ENCODE results near the gene ARL4C.

The ARL4C gene

GRCh38 chr2:234502285-234502918, 5.5 kb upstream of the ARL4C start:
- in situ Hi-C loops (cut with MboI; ENCODE audit: low pct_unique_long_range_greater_than_20kb, low sequenced_read_pairs, unreplicated experiment) = no loop called here
- TF ChIP-seq CTCF (IDR thresholded peaks at IDR 0.05; ENCODE audit: extremely low read depth, insufficient read depth, missing control alignments) = no peak
- no peak for DNase-seq (ENCODE audit: low spot score)

GRCh38 chr2:234500394-234501006, 3.6 kb upstream of the ARL4C start:
- DNase-seq (ENCODE audit: low spot score) = peak; percentile 71
- peak; percentile 71 for TF ChIP-seq CTCF (IDR thresholded peaks at IDR 0.05; ENCODE audit: extremely low read depth, insufficient read depth, missing control alignments)
- in situ Hi-C loops (cut with MboI; ENCODE audit: low pct_unique_long_range_greater_than_20kb, low sequenced_read_pairs, unreplicated experiment) = no loop called here

- in situ Hi-C loops (cut with MboI; ENCODE audit: low pct_unique_long_range_greater_than_20kb, low sequenced_read_pairs, unreplicated experiment) = loop anchor here (10.0 kb wide), 1 partner anchor 363 kb away; no protein-coding TSS in a partner anchor
- DNase-seq (ENCODE audit: low spot score) = no peak
- no peak for TF ChIP-seq CTCF (IDR thresholded peaks at IDR 0.05; ENCODE audit: extremely low read depth, insufficient read depth, missing control alignments)
Observed at GRCh38 chr2:234497594-234498235, 834 bp upstream of the ARL4C start.

- in situ Hi-C loops (cut with MboI; ENCODE audit: low pct_unique_long_range_greater_than_20kb, low sequenced_read_pairs, unreplicated experiment) = loop anchor here (10.0 kb wide), 1 partner anchor 361 kb away; no protein-coding TSS in a partner anchor
- TF ChIP-seq CTCF (IDR thresholded peaks at IDR 0.05; ENCODE audit: extremely low read depth, insufficient read depth, missing control alignments) = no peak
- peak; percentile 68 for DNase-seq (ENCODE audit: low spot score)
Observed at GRCh38 chr2:234496055-234496834, 636 bp downstream of the ARL4C start.

- in situ Hi-C loops (cut with MboI; ENCODE audit: low pct_unique_long_range_greater_than_20kb, low sequenced_read_pairs, unreplicated experiment) = loop anchor here (10.0 kb wide), 1 partner anchor 361 kb away; no protein-coding TSS in a partner anchor
- DNase-seq (ENCODE audit: low spot score) = no peak
- TF ChIP-seq CTCF (IDR thresholded peaks at IDR 0.05; ENCODE audit: extremely low read depth, insufficient read depth, missing control alignments) = no peak
Observed at GRCh38 chr2:234495251-234496054, 1.4 kb downstream of the ARL4C start.

All from GM13977 (cell line).